Epithelial cell of prostate (primary cell): ENCODE results near the gene AGMO.

Source experiments
- DNase-seq: peaks from one replicate; pipeline ENCODE4 v3.0.0-alpha.2; 2011; ENCODE audit warnings: low read depth, low spot score
- H3K27ac ChIP-seq: fragments of 450-650 bp; 2 replicates; pipeline ENCODE4 v1.5.1; 2017; ENCODE audit warnings: mild to moderate bottlenecking

AGMO gene

GRCh38 chr7:15464667-15465121 lies 97.1 kb downstream of the AGMO start:
- H3K27ac ChIP-seq: no peak overlapping the region
- DNase-seq: no peak

GRCh38 chr7:15463801-15464666 lies 97.8 kb downstream of the AGMO start:
- no peak overlapping the region for H3K27ac ChIP-seq

GRCh38 chr7:15462721-15463389 lies 99.0 kb downstream of the AGMO start:
- peak overlapping the region; percentile 13 for H3K27ac ChIP-seq
- DNase-seq: no peak

More at GRCh38 chr7:15463801-15464666, 97.8 kb downstream of the AGMO start:
- no peak for DNase-seq

GRCh38 chr7:15461576-15461975 lies 100.2 kb downstream of the AGMO start:
- no peak for DNase-seq
- H3K27ac ChIP-seq: peak overlapping the region; percentile 13

- no peak for DNase-seq
- no peak overlapping the region for H3K27ac ChIP-seq
Measured at GRCh38 chr7:15459018-15459615, 102.7 kb downstream of the AGMO start.

GRCh38 chr7:15457990-15458955 lies 103.5 kb downstream of the AGMO start:
- no peak overlapping the region for H3K27ac ChIP-seq
- no peak for DNase-seq

GRCh38 chr7:15452670-15453069 lies 109.1 kb downstream of the AGMO start:
- no peak for DNase-seq
- H3K27ac ChIP-seq: no peak overlapping the region

- H3K27ac ChIP-seq: no peak overlapping the region
- DNase-seq: no peak
Measured at GRCh38 chr7:15446722-15447121, 115.1 kb downstream of the AGMO start.

GRCh38 chr7:15446280-15446679 lies 115.5 kb downstream of the AGMO start:
- no peak for DNase-seq
- no peak overlapping the region for H3K27ac ChIP-seq

- no peak overlapping the region for H3K27ac ChIP-seq
- no peak for DNase-seq
Measured at GRCh38 chr7:15441915-15442314, 119.9 kb downstream of the AGMO start.

GRCh38 chr7:15440482-15440881 lies 121.3 kb downstream of the AGMO start:
- no peak for DNase-seq
- H3K27ac ChIP-seq: no peak overlapping the region

- no peak overlapping the region for H3K27ac ChIP-seq
- no peak for DNase-seq
Measured at GRCh38 chr7:15439853-15440252, 122.0 kb downstream of the AGMO start.

- no peak for DNase-seq
- H3K27ac ChIP-seq: no peak overlapping the region
Measured at GRCh38 chr7:15433151-15433550, 128.7 kb downstream of the AGMO start.

GRCh38 chr7:15430911-15431310 lies 130.9 kb downstream of the AGMO start:
- no peak for DNase-seq
- no peak overlapping the region for H3K27ac ChIP-seq

- no peak for DNase-seq
- no peak overlapping the region for H3K27ac ChIP-seq
Measured at GRCh38 chr7:15430191-15430590, 131.6 kb downstream of the AGMO start.

- no peak for DNase-seq
- H3K27ac ChIP-seq: no peak overlapping the region
Measured at GRCh38 chr7:15424468-15424867, 137.3 kb downstream of the AGMO start.

- no peak overlapping the region for H3K27ac ChIP-seq
- no peak for DNase-seq
Measured at GRCh38 chr7:15419596-15419995, 142.2 kb downstream of the AGMO start.

- no peak for DNase-seq
- H3K27ac ChIP-seq: no peak overlapping the region
Measured at GRCh38 chr7:15418264-15418663, 143.6 kb downstream of the AGMO start.

GRCh38 chr7:15417341-15417988 lies 144.3 kb downstream of the AGMO start:
- no peak for DNase-seq
- H3K27ac ChIP-seq: no peak overlapping the region
